Activated CD8-positive, alpha-beta memory T cell treated with anti-CD3 and anti-CD28 coated beads for 36 hours (primary cell): ENCODE results near the gene ARHGAP25. TPM values are rescaled to one million over a fixed set of nuclear protein-coding genes. Genes with fewer than 3 reads are reported as not detected.

Experiments used
- CTCF ChIA-PET: fragments of 350-600 bp; sonication (Branson Sonifier 250); formaldehyde crosslinking; loops from one replicate; lab custom pipeline; 2021; ENCODE audit warnings: antibody characterized with exemption; lab: Charles Lee
- POLR2A ChIA-PET: fragments of 350-600 bp; sonication (Branson Sonifier 250); formaldehyde crosslinking; loops from one replicate; lab custom pipeline; 2021; ENCODE audit warnings: antibody characterized with exemption; lab: Charles Lee
- total RNA-seq, 2 experiments: library from RNA; stranded (reverse); gene quantifications; one replicate each; pipeline ENCODE4 v1.2.3, GENCODE V29; 2021

ARHGAP25 gene
- total RNA-seq, 2 experiments from 2014 or later = 63.6 to 64.0 TPM

GRCh38 chr2:68827666-68828065, 93.1 kb downstream of the ARHGAP25 start:
- POLR2A ChIA-PET = no interaction called here
- CTCF ChIA-PET = no interaction called here

- POLR2A ChIA-PET = interaction anchor here (0.9 kb wide), 1 partner anchor 40 kb away, joined by 3 read pairs; no protein-coding TSS in a partner anchor
- CTCF ChIA-PET = interaction anchor here (0.7 to 1.3 kb wide), 3 partner anchors 9 to 77 kb away, joined by 3 to 4 read pairs (median 3); no protein-coding TSS in a partner anchor
Observed at GRCh38 chr2:68828887-68829708, 94.5 kb downstream of the ARHGAP25 start.

GRCh38 chr2:68829749-68830148, 95.1 kb downstream of the ARHGAP25 start:
- POLR2A ChIA-PET = interaction anchor here (0.9 kb wide), 1 partner anchor 40 kb away, joined by 3 read pairs; no protein-coding TSS in a partner anchor
- CTCF ChIA-PET = interaction anchor here (0.7 to 1.3 kb wide), 5 partner anchors 10 to 78 kb away, joined by 3 to 5 read pairs (median 4); no protein-coding TSS in a partner anchor

GRCh38 chr2:68831686-68832232, 97.1 kb downstream of the ARHGAP25 start:
- POLR2A ChIA-PET = no interaction called here
- CTCF ChIA-PET = interaction anchor here (2.0 kb wide), 1 partner anchor 80 kb away, joined by 5 read pairs; no protein-coding TSS in a partner anchor

- POLR2A ChIA-PET = no interaction called here
- CTCF ChIA-PET = interaction anchor here (0.9 to 2.0 kb wide), 2 partner anchors 75 to 81 kb away, joined by 3 to 5 read pairs; no protein-coding TSS in a partner anchor
Observed at GRCh38 chr2:68832233-68832869, 97.7 kb downstream of the ARHGAP25 start.

- ChIA-PET CTCF (interaction anchor here (0.9 to 2.0 kb wide), 2 partner anchors 74 to 81 kb away, joined by 3 to 5 read pairs; no protein-coding TSS in a partner anchor), POLR2A (no interaction called here)
Observed at GRCh38 chr2:68833162-68833561, 98.6 kb downstream of the ARHGAP25 start.

- POLR2A ChIA-PET = no interaction called here
- CTCF ChIA-PET = interaction anchor here (0.8 to 1.0 kb wide), 2 partner anchors 116 to 119 kb away, joined by 3 read pairs; no protein-coding TSS in a partner anchor
Observed at GRCh38 chr2:68834737-68835376, 100.2 kb downstream of the ARHGAP25 start.

GRCh38 chr2:68835621-68836020, 101.0 kb downstream of the ARHGAP25 start:
- ChIA-PET CTCF (interaction anchor here (0.6 to 1.8 kb wide), 4 partner anchors 56 to 117 kb away, joined by 3 to 6 read pairs (median 4); no protein-coding TSS in a partner anchor), POLR2A (interaction anchor here (0.6 kb wide), 1 partner anchor 175 kb away, joined by 4 read pairs; no protein-coding TSS in a partner anchor)

- POLR2A ChIA-PET = no interaction called here
- CTCF ChIA-PET = interaction anchor here (0.8 to 1.8 kb wide), 10 partner anchors 47 to 370 kb away, joined by 3 to 10 read pairs (median 4); partner anchors contain the start of genes APLF and FBXO48
Observed at GRCh38 chr2:68837164-68837860, 102.7 kb downstream of the ARHGAP25 start.

GRCh38 chr2:68837861-68838341, 103.3 kb downstream of the ARHGAP25 start:
- CTCF ChIA-PET = interaction anchor here (0.7 to 1.8 kb wide), 4 partner anchors 69 to 133 kb away, joined by 3 to 10 read pairs (median 6); no protein-coding TSS in a partner anchor
- POLR2A ChIA-PET = no interaction called here

GRCh38 chr2:68838641-68839040, 104.0 kb downstream of the ARHGAP25 start:
- POLR2A ChIA-PET = no interaction called here
- CTCF ChIA-PET = interaction anchor here (0.6 to 1.8 kb wide), 11 partner anchors 69 to 1490 kb away, joined by 3 to 10 read pairs (median 3); no protein-coding TSS in a partner anchor

- POLR2A ChIA-PET = no interaction called here
- CTCF ChIA-PET = interaction anchor here (0.6 to 1.8 kb wide), 9 partner anchors 68 to 1489 kb away, joined by 3 to 10 read pairs (median 4); no protein-coding TSS in a partner anchor
Observed at GRCh38 chr2:68839260-68839833, 104.7 kb downstream of the ARHGAP25 start.

GRCh38 chr2:68845043-68845442, 110.4 kb downstream of the ARHGAP25 start:
- POLR2A ChIA-PET = no interaction called here

GRCh38 chr2:68846091-68846490, 111.5 kb downstream of the ARHGAP25 start:
- ChIA-PET POLR2A (no interaction called here), CTCF (interaction anchor here (1.6 kb wide), 1 partner anchor 11 kb away, joined by 6 read pairs; no protein-coding TSS in a partner anchor)

More at GRCh38 chr2:68845043-68845442, 110.4 kb downstream of the ARHGAP25 start:
- CTCF ChIA-PET = interaction anchor here (1.0 to 1.6 kb wide), 2 partner anchors 9 to 13 kb away, joined by 3 to 6 read pairs; no protein-coding TSS in a partner anchor

GRCh38 chr2:68847751-68848150, 113.1 kb downstream of the ARHGAP25 start:
- ChIA-PET POLR2A (no interaction called here), CTCF (no interaction called here)

GRCh38 chr2:68849579-68850030, 115.0 kb downstream of the ARHGAP25 start:
- ChIA-PET POLR2A (interaction anchor here (0.6 kb wide), 1 partner anchor 59 kb away, joined by 3 read pairs; no protein-coding TSS in a partner anchor), CTCF (no interaction called here)

GRCh38 chr2:68850524-68850923, 115.9 kb downstream of the ARHGAP25 start:
- ChIA-PET CTCF (no interaction called here), POLR2A (no interaction called here)
